HG03135 (cell line): ENCODE results near the gene FAAP20.
"Not testable (repeated sequence)": the region's sequence is repeated elsewhere in the genome, so short reads cannot be mapped to it uniquely, and the experiment has no call there.

Source experiments
- ATAC-seq: cut with Tn5 transposase; IDR thresholded peaks from one replicate; pipeline ENCODE4 v1.9.1; 2021; ENCODE audit warnings: mild to moderate bottlenecking, moderate library complexity; ENCODE audit not compliant: unreplicated experiment

The FAAP20 gene

DNA sequence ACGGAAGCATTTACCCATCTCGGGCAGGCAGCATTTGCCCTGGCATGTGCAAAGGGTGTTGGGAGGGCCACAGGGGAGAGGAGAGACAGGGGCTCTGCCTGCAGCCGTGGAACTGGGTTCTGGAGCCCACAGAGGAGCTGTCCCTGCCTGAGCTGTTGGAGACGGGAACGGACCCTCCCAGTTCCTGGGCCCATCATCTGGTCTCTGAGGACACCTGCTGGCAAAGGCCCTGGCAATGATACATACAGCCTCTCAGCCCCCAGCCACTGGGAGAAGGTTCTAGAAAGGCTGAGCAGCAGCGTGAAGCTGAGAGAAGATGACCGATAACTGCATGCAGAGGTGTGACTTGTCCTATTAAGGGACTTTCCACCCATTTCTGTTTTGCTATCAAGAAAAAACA is 31.4 kb downstream of the FAAP20 start:
- no peak for ATAC-seq

- no peak for ATAC-seq
Observed at GRCh38 chr1:2160451-2161300, 33.9 kb downstream of the FAAP20 start.

DNA sequence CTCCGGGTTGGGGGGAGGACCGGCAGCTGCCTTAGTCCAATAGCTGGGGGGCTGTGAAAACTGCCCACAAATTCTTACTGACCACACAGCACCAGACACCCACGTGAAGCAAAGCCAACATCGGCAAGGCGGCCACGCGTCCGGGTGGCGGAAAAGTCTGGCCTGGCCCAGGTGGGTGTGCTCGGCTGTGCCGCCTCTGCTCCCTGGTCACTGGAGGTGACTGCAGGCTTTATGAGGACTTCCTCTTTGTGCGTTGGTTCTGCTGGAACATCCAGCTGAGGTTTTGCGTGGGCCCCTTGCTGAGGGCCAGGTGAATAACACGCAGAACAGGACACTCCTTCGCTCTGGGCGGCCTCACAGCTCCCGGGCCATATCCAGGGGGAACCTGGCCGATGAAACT is 35.4 kb downstream of the FAAP20 start:
- no peak for ATAC-seq

DNA sequence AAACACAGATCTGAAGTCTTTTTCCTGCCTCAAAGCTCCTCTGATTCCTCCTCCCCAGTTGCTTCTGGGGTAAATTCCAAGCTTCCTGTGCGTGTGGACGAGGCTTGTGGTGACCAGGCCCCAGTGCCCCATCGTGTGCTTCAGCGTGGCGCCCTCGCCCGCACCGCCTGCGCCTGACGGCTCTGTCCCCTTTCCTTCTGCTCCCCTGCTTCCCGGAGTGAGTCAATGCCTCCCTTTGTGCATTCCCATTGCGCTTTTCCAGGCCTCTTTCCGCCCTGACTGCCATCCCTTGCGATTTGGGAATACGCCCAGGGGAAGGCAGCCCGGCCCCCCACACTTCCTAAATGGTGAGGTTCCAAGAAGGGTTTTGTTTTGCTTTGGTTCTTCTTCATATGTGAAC is 36.3 kb downstream of the FAAP20 start:
- ATAC-seq = no peak

GRCh38 chr1:2157856-2158255 is 36.7 kb downstream of the FAAP20 start:
- ATAC-seq = no peak

DNA sequence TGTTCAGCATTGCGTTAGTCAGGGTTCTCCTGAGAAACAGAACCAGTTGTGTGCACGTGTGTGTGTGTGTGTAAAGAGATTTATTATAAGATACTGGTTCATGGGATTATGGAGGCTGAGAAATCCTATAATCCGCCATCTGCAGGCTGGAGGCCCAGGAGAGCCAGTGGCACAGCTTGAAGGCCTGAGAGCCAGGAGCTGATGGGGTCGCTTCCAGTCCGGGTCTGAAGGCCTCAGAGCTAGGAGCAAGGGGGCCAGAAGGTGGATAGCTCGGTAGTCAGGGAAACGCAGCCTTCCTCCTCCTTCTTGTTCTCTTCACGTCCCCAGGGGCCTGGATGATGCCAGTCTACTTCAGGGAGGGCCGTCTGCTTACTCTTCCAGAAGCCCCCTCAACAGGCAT is 37.7 kb downstream of the FAAP20 start:
- ATAC-seq = no peak

GRCh38 chr1:2155788-2156187 is 38.8 kb downstream of the FAAP20 start:
- ATAC-seq = no peak

GRCh38 chr1:2155147-2155598 is 39.4 kb downstream of the FAAP20 start:
- ATAC-seq = no peak

GRCh38 chr1:2154022-2154421 is 40.5 kb downstream of the FAAP20 start:
- ATAC-seq = no peak

- ATAC-seq = no peak
Observed at GRCh38 chr1:2152954-2153353, 41.6 kb downstream of the FAAP20 start.

- no peak for ATAC-seq
Observed at GRCh38 chr1:2151911-2152310, 42.7 kb downstream of the FAAP20 start.

GRCh38 chr1:2151252-2151651 is 43.3 kb downstream of the FAAP20 start:
- no peak for ATAC-seq

DNA sequence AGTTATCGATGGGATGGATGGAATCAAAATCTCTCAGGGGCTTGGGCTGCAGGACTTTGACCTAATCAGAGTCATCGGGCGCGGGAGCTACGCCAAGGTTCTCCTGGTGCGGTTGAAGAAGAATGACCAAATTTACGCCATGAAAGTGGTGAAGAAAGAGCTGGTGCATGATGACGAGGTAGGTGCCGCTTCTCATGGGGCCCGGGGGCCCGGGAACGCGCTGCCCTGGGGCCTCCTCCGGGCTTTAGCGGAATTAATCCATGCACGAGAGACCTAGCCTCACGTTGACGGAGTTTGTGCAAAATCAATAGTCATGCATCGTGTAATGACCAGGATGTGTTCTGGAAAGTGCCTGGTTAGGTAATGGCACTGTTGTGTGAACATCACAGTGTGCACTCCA is 43.8 kb downstream of the FAAP20 start:
- ATAC-seq = no peak

DNA sequence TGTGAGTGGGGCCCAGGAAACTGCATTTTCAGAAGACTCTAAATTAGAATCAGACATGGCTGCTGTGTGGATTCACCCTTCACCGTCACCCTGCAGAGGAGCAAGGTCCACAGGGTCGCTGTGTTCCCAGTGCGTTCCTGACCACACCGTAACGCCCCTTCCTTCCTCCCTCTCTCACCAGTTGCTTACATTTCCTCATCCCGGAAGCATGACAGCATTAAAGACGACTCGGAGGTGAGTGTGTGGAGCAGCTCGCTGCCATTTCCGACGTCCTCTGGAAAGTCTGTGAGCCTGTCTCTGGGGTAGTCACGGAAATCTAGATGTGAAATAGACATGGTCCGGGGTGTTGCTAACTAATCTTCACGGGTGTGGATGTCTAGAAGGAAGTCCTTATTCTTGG is 45.9 kb downstream of the FAAP20 start:
- ATAC-seq = no peak

GRCh38 chr1:2147869-2148268 is 46.7 kb downstream of the FAAP20 start:
- not testable (repeated sequence) for ATAC-seq

- ATAC-seq = no peak
Observed at GRCh38 chr1:2146836-2147517, 47.6 kb downstream of the FAAP20 start.

- ATAC-seq = no peak
Observed at GRCh38 chr1:2145946-2146835, 48.4 kb downstream of the FAAP20 start.

GRCh38 chr1:2144501-2145090 is 50.0 kb downstream of the FAAP20 start:
- no peak for ATAC-seq

GRCh38 chr1:2143814-2144500 is 50.6 kb downstream of the FAAP20 start:
- ATAC-seq = no peak

DNA sequence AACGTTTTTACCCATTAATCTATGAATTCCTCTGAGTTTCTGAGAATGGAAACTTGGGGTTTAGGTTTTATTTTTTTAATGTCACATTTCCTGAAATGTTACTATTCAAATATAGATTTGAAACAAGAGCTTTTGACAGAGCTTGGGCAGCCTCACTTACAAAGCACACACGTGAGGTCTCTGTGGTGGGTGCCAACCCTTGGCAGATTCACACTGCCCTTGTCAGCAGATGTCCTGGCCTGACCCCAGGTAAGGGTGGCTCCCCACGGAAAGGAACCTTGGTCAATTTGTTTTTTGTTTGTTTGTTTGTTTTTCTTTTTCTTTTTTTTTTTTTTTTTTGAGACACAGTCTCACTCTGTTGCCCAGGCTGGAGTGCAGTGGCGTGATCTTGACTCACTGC is 53.5 kb downstream of the FAAP20 start:
- no peak for ATAC-seq
